Measurements from ENCODE around the gene SHLD1. TPM values are rescaled to one million over a fixed set of nuclear protein-coding genes. Genes with fewer than 3 reads are reported as not detected.

Gene SHLD1
- total RNA-seq, 1 experiment from 2014 or later: 5.9 TPM

DNA sequence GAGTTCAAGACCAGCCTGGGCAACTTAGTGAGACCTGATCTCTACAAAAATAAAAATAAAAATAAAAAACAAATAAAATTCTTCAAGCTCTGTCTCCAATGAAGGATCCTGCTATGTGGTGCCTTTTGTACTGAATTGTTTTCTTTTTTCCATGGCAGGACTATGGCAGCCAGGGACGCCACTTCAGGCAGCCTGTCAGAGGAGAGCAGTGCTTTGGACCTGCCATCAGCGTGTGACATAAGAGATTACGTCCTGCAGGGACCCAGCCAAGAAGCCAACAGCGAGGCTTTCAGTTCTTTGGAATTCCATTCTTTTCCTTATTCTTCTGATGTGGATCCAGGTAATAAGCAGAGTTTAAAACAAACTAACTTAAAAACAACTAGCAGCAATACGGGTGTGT lies 22.5 kb downstream of the SHLD1 start:
- intact Hi-C loops (cut with micrococcal nuclease; ENCODE audit: unreplicated experiment): no loop called here
- Histone ChIP-seq H3K4me3 (no peak overlapping the region), H3F3A (ENCODE audit: insufficient read depth, low read depth) (no peaks in the 10 kb centered on the region; the same call in 1 of the 2 replicates), H3K79me2 (ENCODE audit: low read depth) (no peaks in the 10 kb centered on the region), H3K9me2 (ENCODE audit: insufficient read depth) (no peaks in the 10 kb centered on the region), H3K4me1 (replicated peaks; ENCODE audit: insufficient read depth) (no peaks in the 10 kb centered on the region), H2AFZ (no peak overlapping the region), H4K20me1 (ENCODE audit: insufficient read depth) (no peaks in the 10 kb centered on the region), H3K36me3 (ENCODE audit: low read depth) (no peaks in the 10 kb centered on the region), H3K9me3 (ENCODE audit: insufficient read depth, low read depth) (no peaks in the 10 kb centered on the region), H3K27me3 (ENCODE audit: insufficient read depth, low read depth) (no peaks in the 10 kb centered on the region), H3K4me2 (no peak overlapping the region), H3K27ac (no peak overlapping the region)
- no peak for TF ChIP-seq CTCF (conservative IDR thresholded peaks at IDR 0.05)
- no peak for TF ChIP-seq EZH2 (IDR thresholded peaks at IDR 0.05; ENCODE audit: low read depth)
- DNase-seq: no peak
- ChIA-PET CTCF (no interaction called here), POLR2A (ENCODE audit: unreplicated experiment) (no interaction called here)
- BruUV-seq (replicated peaks): no TSS peak

- ChIA-PET CTCF (no interaction called here), POLR2A (ENCODE audit: unreplicated experiment) (no interaction called here)
- Histone ChIP-seq H3K4me2 (no peak overlapping the region), H4K20me1 (ENCODE audit: insufficient read depth) (no peaks in the 10 kb centered on the region), H3K79me2 (ENCODE audit: low read depth) (no peaks in the 10 kb centered on the region), H3K27me3 (ENCODE audit: insufficient read depth, low read depth) (no peaks in the 10 kb centered on the region), H3K4me1 (replicated peaks; ENCODE audit: insufficient read depth) (no peaks in the 10 kb centered on the region), H3F3A (ENCODE audit: insufficient read depth, low read depth) (no peaks in the 10 kb centered on the region; the same call in 1 of the 2 replicates), H3K4me3 (no peak overlapping the region), H3K27ac (no peak overlapping the region), H2AFZ (no peak overlapping the region), H3K36me3 (ENCODE audit: low read depth) (no peaks in the 10 kb centered on the region), H3K9me3 (ENCODE audit: insufficient read depth, low read depth) (no peaks in the 10 kb centered on the region), H3K9me2 (ENCODE audit: insufficient read depth) (no peaks in the 10 kb centered on the region)
- DNase-seq: no peak
- TF ChIP-seq CTCF (conservative IDR thresholded peaks at IDR 0.05) (no peak), EZH2 (IDR thresholded peaks at IDR 0.05; ENCODE audit: low read depth) (no peak)
- intact Hi-C loops (cut with micrococcal nuclease; ENCODE audit: unreplicated experiment): no loop called here
- BruUV-seq (replicated peaks): no TSS peak
Observed at GRCh38 chr20:5773589-5773988, 23.4 kb downstream of the SHLD1 start.

DNA sequence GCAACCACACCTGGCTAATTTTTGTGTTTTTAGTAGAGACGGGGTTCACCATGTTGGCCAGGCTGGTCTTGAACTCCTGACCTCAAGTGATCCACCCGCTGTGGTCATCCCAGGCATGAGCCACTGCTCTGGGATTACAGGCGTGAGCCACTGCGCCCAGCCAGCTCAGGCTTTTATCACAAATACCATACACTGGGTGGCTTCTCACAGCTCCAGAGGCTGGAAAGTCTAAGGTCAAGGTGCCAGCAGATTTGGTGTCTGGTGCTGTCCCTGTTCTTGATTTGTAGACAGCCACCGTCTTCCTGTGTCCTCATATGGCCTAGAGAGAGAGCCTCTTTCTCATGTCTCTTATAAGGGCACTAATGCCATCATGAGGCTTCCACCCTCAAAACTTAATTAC lies 25.9 kb downstream of the SHLD1 start:
- Histone ChIP-seq H3K36me3 (ENCODE audit: low read depth) (no peaks in the 10 kb centered on the region), H3K4me1 (replicated peaks; ENCODE audit: insufficient read depth) (peaks cover 17% of the 10 kb centered on the region), H3K79me2 (ENCODE audit: low read depth) (no peaks in the 10 kb centered on the region), H4K20me1 (ENCODE audit: insufficient read depth) (no peaks in the 10 kb centered on the region), H3K9me3 (ENCODE audit: insufficient read depth, low read depth) (no peaks in the 10 kb centered on the region; the same call in 1 of the 2 replicates), H3K27ac (no peak overlapping the region), H3K4me2 (no peak overlapping the region), H3K4me3 (no peak overlapping the region), H3K27me3 (ENCODE audit: insufficient read depth, low read depth) (no peaks in the 10 kb centered on the region), H3K9me2 (ENCODE audit: insufficient read depth) (no peaks in the 10 kb centered on the region), H3F3A (ENCODE audit: insufficient read depth, low read depth) (peaks cover 7% of the 10 kb centered on the region), H2AFZ (no peak overlapping the region)
- no TSS peak for BruUV-seq (replicated peaks)
- no peak for TF ChIP-seq EZH2 (IDR thresholded peaks at IDR 0.05; ENCODE audit: low read depth)
- DNase-seq: no peak
- POLR2A ChIA-PET (ENCODE audit: unreplicated experiment): no interaction called here
- intact Hi-C loops (cut with micrococcal nuclease; ENCODE audit: unreplicated experiment): no loop called here
- CTCF ChIA-PET: interaction anchor here (0.7 kb wide), 1 partner anchor 27 kb away, joined by 3 read pairs; no protein-coding TSS in a partner anchor

Measured in PC-9 (cell line).